Esophagus squamous epithelium (tissue), 4 donors: ENCODE measurements around the gene RREB1.

Experiments
- POLR2A ChIP-seq, 4 donors: fragments of 450-650 bp; IDR thresholded peaks; one replicate each; pipeline ENCODE4 v1.6.1; 2017; ENCODE audit warnings: antibody characterized with exemption in 4 of 4, mild to moderate bottlenecking in 4 of 4, moderate library complexity in 3 of 4
- TF ChIP-seq, protein P1 (sequence below), 6 experiments: fragments of 450-650 bp in 4 of 6; fragments of 200-600 bp in 2 of 6; sonication (generic) in 2 of 6; IDR thresholded peaks; one replicate each; pipeline ENCODE4 v1.5.1; 2016 to 2019; ENCODE audit warnings: antibody characterized with exemption in 6 of 6, mild to moderate bottlenecking in 4 of 6, moderate library complexity in 4 of 6

DNA sequence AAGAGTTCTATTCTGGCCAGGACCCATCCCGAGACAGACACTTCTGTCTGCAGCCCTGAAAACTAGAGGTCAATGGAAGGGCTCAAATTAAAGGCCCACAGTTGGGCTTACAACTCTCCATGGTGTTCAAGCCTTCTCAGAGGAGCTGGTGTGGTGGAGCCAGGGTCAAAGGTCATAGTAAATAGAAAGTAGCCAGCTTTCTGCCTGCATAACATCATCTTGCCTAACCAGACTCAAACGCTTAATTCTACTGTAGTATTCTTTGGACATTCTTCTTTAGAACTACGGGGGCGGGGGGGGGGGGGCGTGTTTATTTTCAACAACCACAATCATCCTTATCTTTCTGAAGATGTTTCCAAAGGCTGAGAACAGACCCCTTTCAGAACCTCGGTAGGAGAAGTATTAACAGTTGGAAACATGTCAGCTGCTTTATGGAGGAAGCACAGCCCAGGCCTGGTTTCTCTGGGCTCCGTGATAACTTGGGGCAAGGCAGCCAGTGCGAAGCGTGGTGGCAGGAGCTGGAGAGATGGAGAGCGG, 1.5 kb upstream of the RREB1 start:
- TF ChIP-seq POLR2A (IDR thresholded peaks at IDR 0.05), result no peak
- TF ChIP-seq, protein P1, sequence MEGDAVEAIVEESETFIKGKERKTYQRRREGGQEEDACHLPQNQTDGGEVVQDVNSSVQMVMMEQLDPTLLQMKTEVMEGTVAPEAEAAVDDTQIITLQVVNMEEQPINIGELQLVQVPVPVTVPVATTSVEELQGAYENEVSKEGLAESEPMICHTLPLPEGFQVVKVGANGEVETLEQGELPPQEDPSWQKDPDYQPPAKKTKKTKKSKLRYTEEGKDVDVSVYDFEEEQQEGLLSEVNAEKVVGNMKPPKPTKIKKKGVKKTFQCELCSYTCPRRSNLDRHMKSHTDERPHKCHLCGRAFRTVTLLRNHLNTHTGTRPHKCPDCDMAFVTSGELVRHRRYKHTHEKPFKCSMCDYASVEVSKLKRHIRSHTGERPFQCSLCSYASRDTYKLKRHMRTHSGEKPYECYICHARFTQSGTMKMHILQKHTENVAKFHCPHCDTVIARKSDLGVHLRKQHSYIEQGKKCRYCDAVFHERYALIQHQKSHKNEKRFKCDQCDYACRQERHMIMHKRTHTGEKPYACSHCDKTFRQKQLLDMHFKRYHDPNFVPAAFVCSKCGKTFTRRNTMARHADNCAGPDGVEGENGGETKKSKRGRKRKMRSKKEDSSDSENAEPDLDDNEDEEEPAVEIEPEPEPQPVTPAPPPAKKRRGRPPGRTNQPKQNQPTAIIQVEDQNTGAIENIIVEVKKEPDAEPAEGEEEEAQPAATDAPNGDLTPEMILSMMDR (IDR thresholded peaks at IDR 0.05), result no peak
